Activated CD4-positive, alpha-beta T cell treated with anti-CD3 and anti-CD28 coated beads, Interleukin-2, Interleukin-6, amounts not matched to agents 100 ng/mL and 50 ng/mL, durations not matched to agents 16 hours and 8 hours (primary cell): ENCODE measurements around the gene SRM.
"Not testable (repeated sequence)": the region's sequence is repeated elsewhere in the genome, so short reads cannot be mapped to it uniquely, and the experiment has no call there.

Source experiments
- DNase-seq: peaks from one replicate; pipeline ENCODE4 v3.0.0-alpha.2; 2020

SRM gene

DNA sequence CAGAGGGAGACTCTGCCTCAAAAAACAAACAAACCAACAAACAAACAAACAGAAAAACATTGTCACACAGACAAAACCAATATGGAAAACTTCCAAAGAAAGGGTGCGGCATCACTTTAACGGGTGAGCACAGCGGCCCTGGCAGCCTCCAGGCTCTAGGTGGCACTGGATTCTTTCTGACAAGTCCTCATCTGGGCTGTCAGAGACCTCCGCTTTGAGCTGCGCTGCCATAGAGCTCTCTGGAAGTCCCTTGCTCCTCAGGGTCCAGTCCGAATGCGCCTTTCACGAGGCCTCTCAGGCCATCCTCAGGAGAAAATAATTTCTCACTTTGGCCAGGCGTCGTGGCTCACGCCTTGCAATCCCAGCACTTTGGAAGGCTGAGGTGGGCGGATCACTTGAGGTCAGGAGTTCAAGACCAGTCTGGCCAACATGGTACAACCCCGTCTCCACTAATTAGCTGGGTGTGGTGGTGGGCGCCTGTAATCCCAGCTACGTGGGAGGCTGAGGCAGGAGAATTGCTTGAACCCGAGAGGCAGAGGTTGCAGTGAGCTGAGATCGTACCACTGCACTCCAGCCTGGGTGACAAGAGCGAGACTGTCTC, 4.2 kb upstream of the SRM start:
- not testable (repeated sequence) for DNase-seq

DNA sequence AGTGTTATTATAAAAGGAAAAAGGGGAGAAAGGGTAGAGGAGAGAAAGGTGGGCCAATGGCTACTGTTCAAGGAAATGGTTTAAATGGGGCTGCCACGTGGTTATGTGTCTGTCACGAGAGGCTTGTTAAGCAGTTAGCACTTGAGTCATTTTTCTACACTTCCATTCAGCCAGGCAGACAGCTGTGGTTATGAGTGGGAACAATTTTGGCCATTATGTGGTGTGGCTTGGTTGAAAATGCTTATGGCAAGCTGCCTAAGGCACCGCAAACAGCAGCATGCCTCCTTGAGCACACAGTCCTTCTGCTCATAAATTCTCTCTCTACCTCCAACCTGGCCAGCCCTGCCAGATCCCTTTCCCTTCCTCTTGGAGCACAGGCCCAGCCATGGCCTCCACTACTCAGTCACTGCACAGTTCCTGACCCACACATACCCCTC, 3.2 kb upstream of the SRM start:
- peak; percentile 87 for DNase-seq

DNA sequence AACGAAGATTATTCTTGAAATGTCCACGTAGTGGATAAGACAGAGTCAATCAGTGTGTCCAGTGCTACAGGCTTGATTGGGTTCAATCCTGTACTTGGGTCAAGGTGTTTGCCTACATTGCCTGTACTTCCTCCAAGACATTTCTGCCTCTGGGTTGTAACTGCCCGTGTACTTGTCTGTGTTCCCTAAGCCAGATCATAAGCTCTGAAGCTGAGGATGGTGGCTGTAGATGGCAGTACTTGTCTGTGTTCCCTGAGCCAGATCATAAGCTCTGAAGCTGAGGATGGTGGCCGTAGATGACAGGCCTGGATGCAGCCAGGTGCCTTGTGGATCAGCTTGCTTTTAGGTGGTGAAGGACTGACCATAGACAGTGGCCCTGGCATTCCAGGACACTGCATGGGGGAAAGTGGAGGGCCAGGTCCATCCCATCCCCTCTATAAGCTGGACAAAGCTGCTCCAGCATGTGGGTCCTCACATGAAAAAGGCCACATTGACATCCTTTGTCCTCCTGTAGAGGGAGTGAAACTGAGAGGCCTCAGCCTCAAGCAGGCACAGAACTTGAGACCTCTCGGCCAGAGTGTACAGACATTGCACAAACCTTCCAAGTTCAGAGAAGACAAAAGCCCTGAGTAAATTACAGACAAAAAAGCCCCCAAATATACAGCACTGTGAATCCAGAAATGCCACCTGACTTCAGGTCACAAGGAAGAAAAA, 2.0 kb upstream of the SRM start:
- DNase-seq, result no peak

DNA sequence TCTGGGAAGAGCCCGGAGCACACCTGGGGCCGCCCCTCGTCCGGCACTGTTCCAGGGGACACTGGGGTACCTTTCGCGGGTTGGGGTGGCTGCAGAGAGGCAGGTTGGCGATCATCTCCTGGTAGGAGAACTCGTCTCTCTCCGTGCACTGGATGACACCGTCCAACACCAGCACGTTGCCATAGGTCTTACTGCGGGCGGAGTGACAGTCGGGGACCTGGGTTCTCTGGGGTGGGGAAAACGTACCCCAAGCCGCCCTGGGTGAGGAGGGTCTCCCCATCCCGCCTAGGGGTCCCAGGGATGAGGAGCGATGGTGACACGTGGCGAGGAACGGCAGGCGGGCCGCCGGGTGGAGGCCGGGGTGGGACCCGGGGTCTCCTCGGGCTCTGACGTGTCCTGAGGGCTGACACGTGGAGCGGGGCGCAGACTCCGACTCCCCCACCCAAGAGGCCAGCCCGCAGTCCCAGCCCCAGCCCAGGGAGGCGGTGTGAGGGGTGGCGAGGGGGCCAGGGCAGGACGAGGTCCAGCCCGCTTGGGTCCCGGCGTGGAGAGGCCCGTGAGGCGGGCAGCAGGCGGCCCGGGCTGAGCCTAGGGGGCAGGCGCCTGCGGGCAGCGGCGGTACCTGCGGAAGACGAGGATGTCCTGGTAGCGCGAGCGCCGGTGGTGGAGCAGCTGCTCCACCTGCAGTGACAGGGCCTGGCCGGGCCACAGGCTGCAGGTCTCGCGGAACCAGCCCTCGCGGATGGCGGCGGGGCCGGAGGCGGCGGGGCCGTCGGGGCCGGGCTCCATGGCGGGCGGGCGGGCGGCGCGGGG, 457 bp downstream of the SRM start:
- no peak for DNase-seq

DNA sequence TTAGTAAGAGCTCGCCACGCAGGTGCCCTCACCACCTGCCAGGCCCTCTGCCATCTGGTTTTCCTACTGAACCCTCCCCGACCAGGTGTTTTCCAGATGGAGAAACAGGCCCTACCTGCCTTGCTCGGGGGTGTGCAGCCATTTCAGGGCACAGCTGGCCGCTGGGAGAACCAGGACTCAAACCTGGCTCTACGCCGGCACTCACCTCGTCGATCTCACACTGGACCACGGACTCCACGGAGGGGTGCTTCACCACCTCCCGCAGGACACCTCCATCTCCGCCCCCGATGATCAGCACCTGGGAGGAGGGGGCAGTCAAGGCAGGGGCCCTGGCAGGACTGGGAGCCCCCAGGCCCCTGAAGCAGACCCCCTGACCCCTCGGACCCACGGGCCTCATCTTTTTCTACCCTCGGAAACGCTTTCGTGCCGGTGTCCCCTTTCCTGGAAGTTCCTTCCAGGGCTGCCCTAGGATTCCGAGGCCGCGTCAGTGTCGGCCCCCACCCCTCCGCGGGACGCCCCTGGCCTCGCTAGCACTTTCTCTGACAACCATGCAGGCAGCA, 1.1 kb downstream of the SRM start:
- no peak for DNase-seq

DNA sequence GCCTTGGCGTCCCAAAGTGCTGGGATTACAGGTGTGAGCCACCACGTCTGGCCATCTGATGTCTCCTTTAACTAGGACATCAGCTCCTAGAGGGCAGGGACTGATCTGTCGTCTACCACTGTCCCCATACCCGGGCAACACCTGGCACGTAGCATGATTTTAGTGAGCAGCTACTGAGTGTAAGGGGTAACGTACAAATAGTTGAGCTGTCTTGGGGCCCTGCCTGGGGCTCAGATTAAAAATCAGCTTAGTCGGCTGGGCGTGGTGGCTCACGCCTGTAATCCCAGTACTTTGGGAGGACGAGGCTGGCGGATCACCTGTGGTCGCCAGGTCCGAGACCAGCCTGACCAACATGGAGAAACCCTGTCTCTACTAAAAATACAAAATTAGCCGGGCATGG, 1.8 kb downstream of the SRM start:
- DNase-seq, result no peak

DNA sequence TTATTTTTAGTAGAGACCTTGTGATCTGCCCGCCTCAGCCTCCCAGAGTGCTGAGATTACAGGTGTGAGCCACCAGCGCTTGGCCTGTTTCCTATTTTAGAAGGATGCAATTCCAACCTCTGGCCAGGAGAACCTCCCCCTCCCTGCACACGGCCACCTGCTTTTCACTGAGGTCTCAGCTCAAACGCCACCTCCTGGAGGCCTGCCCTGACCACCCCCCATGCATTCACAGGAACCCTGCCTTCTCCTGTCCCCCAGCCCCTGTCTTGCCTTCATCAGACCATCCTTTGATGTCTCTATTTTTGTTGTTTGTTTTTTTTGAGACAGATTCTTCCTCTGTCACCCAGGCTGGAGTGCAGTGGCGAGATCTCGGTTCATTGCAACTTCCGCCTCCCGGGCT, 2.3 kb downstream of the SRM start:
- no peak for DNase-seq

DNA sequence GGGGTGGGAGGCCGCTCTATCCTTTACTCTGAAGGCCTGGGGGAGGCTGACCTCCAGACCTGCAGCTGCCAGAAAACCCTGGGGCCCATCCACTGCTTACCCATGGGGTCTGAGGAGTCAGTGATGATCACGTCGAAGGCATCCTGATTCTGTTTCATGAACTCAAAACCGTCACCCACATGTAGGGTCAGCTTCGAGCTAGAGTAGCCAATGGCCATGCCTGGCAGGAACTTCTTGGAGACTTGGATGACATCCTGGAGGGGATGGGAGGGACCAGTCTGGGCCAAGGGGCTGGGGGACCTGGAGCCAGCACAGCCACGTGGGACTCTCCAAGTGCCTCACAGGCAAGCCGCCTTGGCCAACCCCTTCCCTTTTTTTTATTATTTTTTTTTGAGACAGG, 3.3 kb downstream of the SRM start:
- no peak for DNase-seq

DNA sequence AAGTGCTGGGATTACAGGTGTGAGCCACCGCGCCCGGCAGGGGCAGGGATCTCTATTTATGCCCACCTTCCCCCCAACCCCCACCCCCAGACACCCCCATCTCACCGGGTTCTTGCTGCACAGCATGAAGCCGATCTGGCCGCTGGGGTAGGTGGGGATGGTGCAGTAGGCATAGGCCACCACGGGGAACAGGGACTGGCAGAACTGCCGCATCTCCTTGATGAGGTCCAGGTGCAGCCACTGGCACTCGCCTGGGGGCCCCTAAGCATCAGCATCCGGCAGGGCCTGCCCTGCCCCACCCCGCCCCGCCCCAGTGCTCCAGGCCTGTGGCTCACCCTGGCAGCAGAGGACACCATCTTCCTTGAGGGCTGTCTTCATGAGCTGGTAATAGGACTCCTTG, 4.1 kb downstream of the SRM start:
- DNase-seq, result no peak

DNA sequence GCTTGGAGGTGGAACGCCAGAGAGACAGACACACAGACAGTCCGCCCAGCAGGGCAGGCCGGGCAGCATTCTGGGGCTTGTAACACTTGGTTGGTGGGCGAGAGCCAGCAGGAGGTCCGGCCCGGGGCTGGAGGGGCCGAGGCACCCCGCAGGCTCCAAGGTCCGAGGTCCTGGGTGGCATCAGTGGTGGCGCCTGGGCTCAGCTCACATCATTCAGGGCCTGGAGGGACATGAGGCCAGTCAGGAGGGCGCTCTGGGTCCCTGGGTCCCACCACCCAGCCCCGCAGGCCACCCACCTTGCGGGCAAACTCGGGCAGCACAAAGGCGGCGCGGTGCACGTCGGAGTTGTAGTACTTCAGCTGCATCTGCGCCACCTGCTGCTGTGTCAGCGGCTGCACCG, 5.2 kb downstream of the SRM start:
- no peak for DNase-seq

DNA sequence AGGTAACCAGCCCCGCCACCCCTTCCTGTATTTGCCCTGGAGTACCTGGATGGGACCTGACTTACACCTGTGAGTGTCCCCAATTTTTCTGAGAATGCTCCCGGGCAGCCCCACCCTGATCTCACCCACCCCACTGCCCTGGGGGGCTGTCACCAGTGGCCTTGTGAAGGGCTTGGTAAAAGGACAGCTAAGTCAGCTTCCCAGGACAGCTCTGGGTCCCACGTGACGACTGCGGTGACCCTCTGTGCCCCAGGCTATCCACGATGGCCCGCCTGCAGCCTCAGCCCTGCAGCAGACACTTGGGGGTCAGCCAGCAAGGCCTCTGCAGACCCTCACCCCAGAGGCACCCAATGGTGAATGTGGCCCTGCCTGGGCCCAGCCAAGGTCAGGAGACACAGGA, 5.6 kb downstream of the SRM start:
- no peak for DNase-seq

DNA sequence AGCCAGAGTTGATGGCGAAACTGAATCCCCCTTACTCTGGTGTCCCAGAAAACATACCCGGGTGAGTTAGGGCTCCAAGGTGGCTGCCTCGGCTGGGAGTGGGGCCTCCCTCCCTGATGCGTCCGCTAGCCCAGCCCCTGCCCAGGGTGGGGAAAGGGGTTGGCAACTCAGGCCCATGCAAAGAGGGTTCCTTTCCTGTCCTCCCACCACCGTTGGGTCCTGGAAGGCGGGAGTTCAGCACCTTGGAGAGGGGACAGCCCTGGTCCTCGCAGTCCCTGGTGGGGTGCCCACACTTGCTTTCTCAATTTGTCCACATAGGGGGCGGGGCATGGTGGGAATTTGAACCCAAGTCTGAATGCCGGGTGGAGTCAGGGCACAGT, 6.1 kb downstream of the SRM start:
- DNase-seq, result peak; percentile 30

DNA sequence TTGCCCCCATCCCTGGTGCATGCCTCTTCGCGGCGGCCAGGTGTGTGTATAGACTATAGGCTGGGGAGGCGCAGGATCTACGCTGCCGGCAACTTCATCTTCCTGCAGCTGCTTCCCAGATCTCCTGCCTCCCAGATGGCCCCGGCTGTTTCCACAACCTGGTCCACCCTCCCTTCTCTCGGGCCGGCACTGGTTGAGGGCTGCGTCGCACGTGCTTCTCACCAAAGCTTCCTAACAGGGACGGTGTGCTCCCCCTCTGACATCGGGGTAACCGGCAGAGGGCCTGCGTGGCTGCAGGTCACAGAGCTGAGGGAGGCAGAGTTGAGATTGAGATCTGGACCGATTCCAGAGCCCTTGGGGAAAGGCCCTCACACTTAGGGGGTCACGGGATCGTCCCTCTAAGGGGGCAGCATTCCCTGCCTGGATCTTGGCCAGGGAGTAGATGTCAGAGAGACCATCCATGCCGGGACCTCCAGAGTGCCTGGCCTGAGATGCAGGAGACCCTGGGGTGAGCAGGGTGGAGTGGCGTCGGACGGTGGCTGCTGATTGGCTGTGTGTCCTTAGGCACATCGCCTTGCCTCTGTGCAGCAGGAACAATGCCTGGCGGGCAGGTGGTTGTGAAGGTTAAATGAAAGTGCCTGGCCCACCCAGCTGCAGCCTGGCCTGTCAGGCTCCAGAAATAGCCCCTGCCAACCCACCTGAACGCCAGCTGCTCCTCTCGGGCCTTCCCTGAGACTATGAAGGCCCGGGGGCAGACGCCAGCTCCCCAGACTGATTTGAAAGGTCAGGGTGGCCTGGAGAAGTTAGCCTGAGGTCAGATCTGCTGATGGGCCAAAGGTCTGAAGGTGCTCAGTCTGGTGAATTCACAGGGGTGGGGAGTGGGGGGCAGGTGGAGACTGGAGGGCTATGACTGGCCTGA, 6.7 kb downstream of the SRM start:
- DNase-seq, result peak; percentile 44

DNA sequence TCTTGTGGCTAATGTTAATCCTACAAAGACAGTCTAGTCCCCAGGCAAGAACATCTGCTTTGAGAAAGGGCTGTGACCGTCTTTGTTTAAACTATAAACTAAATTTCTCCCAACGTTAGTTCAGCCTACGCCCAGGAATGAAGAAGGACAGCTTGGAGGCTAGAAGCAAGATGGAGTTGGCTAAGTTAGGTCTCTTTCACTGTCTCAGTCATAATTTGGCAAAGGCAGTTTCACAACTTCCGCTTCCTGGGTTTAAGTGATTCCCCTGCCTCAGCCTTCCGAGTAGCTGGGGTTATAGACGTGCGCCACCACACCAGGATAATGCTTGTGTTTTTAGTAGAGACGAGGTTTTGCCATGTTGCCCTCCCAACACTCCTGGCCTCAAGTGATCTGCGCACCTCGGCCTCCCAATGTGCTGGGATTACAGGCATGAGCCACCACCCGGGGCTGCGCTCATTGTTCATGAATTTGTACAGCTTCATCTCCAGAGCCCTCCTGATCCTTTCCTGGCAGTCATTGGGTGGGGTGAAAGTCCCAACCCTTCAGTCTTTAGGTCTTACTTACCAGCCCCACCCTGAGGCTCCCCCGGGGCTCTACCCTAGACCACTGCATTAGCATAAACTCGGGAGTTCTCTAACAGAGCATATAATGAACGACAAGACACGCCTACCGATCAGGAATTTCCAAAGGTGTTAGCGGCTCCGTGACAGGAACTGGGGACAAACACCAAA, 7.9 kb downstream of the SRM start:
- peak; percentile 42 for DNase-seq

DNA sequence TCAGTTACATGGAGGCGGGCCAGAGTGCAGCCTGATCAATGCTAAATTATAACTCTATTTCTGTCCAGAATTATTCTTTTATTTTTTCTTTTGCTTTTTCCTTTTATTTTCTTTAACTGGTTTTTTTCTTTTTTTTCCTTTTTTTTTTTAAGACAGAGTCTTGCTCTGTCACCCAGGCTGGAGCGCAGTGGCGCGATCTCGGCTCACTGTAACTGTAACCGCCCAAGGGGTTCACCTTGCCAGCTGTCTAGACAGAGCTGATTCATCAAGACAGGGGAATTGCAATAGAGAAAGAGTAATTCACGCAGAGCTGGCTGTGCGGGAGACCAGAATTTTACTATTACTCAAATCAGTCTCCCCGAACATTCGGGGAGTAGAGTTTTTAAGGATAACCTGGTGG, 8.7 kb downstream of the SRM start:
- not testable (repeated sequence) for DNase-seq

DNA sequence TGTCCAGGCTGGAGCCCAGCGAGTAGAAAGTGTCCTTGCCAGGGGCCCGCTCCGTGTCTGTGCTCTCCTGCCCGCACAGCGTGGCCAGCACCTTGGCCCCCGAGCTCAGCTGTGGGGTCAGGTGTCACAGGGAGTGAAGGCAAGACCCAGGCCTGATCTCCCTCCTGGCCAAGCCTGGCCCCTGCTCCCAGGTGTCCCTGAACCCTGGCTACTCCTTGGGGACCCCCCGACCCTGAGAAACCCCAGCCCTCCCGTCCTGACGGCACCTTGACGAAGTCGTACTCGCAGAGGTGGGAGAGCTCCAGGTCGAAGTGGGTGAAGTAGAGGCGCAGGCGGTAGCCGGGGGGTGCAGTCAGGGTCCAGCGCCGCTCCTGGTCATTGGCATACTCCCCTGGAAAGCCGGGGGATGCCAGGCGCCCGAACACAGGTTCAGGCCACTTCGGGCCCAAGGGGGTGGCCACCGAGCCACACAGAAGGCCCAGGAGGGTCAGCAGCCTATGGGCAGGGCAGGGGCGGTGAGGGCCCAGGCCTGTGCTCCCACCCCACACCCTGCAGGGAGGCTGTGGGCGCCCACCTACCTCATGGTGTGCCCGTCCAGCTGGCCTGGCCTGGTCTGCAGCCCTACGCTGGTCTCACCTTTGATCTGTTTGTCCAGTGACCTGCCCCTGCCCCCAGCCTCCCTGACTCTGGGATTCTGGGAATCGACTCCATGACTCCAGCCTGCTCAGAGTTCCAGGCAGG, 13.0 kb downstream of the SRM start, which contains the start of gene MASP2:
MASP2 (minus strand) TSS at position 615 of the 741 bp plus-strand sequence; CDS start at position 583, 32 bp downstream.
- DNase-seq, result no peak

DNA sequence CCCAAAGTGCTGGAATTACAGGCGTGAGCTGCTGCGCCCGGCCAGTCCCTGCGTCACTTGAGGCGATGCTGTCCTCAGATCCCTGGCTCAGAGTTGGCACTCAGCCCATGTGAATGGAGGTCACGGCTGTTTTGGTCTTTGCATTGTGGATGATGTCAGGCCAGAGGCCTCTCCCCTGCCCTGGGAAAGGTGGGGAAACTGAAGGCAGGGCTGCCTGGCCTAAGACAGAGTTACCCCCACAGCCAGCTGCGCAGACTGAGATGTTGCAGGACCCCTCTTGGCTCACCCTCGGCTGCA, 13.6 kb downstream of the SRM start:
- no peak for DNase-seq

DNA sequence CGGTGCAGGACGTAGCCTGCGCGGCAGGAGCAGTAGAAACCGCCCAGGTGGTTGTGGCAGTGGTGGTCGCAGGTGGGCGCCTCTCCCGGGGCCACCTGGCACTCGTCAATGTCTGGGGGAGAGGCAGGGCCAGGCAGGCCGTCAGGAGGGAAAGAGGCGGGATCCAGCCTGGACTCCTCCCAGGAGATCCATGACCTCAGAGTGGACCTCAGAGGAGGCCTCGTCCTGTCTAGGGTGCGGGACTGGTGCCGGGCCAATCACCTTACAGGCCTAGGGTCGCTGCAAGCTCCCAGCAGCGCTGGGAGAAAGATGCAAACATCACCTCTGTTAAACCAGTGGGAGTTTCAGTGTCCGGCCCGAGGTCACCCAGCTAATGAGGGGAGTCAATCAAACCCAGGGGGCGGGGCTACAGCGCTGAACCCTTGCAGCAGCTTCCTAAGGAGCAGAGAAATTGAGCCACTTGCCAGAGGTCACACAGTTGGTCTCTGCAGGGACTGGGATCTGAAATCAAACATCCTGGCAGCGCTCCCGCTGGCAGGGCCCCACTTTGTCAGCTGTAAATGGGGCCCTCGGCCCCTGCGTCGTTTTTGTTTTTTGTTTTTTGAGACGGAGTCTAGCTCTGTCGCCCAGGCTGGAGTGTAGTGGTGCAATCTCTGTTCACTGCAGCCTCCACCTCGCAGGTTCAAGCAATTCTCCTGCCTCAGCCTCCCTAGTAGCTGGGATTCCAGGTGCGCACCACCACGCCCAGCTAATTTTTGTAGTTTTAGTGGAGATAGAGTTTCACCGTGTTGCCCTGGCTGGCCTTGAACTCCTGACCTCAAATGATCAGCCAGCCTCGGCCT, 14.2 kb downstream of the SRM start:
- no peak for DNase-seq

DNA sequence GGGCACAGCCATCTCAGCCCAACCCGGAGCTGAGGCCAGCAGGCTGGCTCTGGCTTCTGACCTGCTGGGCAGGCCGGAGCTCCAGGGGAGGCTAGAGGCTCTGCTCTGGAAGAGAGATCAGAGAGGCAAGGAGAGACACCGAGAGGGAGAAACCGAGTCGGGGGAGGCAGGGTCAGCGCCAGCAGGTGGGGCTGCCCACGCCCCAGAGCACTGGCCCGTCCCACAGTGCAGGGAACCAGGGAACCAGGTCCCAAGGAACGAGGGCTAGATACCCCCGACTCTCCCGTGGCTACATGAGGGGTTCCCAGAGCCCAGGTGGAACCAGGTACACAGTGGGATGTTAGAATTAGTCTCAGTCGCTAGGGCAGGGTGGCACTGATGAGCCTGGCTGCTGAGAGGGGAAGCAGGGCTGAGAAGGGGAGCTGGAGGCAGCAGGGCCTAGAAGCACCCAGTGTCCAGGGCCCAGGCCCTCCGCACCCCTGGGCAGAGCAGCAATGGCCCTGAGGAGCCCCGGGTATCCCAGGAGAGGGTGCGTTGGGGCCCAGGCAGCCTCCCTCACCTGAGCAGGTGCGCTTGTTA, 14.9 kb downstream of the SRM start:
- no peak for DNase-seq
